ENCODE measurements around the gene LCNL1. TPM values are rescaled to one million over a fixed set of nuclear protein-coding genes. Genes with fewer than 3 reads are reported as not detected.

Gene LCNL1
- total and polyA plus RNA-seq, 10 of the 15 experiments (the other 5 are each of a cell fraction or from before 2014, with no cell fraction given) = not detected

GRCh38 chr9:136983167-136983566, 374 bp downstream of the LCNL1 start:
- Histone ChIP-seq H2AFZ (ENCODE audit: control insufficient read depth, low read depth, low read length) (no peak overlapping the region), H3K4me3 (no peak overlapping the region), H3K36me3 (ENCODE audit: control insufficient read depth in 2 of 2, insufficient read depth in 2 of 2, low read length in 1 of 2) (no peaks in the 10 kb centered on the region), H3K79me2 (ENCODE audit: control insufficient read depth, insufficient read depth, low read length) (no peaks in the 10 kb centered on the region), H3K27ac (ENCODE audit: control insufficient read depth, insufficient read depth) (no peak overlapping the region), H3K27me3 (replicated peaks in 1 of 2; ENCODE audit: control insufficient read depth in 2 of 2, insufficient read depth in 2 of 2, low read length in 1 of 2) (peaks cover 5 to 6% of the 10 kb centered on the region in 2 experiments), H3K4me2 (ENCODE audit: control insufficient read depth, insufficient read depth) (no peak overlapping the region), H3K4me1 (ENCODE audit: control insufficient read depth, insufficient read depth, low read length) (no peaks in the 10 kb centered on the region), H3K9ac (ENCODE audit: control insufficient read depth, insufficient read depth, low read length) (no peak overlapping the region), H3K9me3 (replicated peaks; ENCODE audit: control insufficient read depth, insufficient read depth, low read length) (no peaks in the 10 kb centered on the region), H4K20me1 (ENCODE audit: control insufficient read depth, insufficient read depth) (peaks cover 3% of the 10 kb centered on the region; the same call in 1 of the 2 replicates)
- CTCF ChIA-PET = no interaction called here
- RAD21 ChIA-PET (ENCODE audit: unreplicated experiment) = no interaction called here
- in situ Hi-C loops (cut with MboI) (no loop called here), intact Hi-C loops (cut with micrococcal nuclease; ENCODE audit: unreplicated experiment) (no loop called here)
- TF ChIP-seq PRDM15 (CRISPR knock-in tag; IDR thresholded peaks at IDR 0.05) (no peak), SIX5 (IDR thresholded peaks at IDR 0.05; ENCODE audit: low read depth, low read length, severe bottlenecking) (no peak), HDAC6 (IDR thresholded peaks at IDR 0.05; ENCODE audit: unreplicated experiment) (no peak), ZNF24 (IDR thresholded peaks at IDR 0.05) (no peak), FOXK2 (IDR thresholded peaks at IDR 0.05) (no peak)
- WGBS (ENCODE audit: insufficient coverage, insufficient replicate concordance, low lambda C conversion rate, missing lambda C conversion rate) = 20% methylated on average over 9 of the region's 9 CpGs
- ATAC-seq (no peak), FAIRE-seq (no peak), DNase-seq (ENCODE audit: low read depth, low spot score) (no peak)
- BruUV-seq (replicated peaks) = no TSS peak
- POLR2A ChIA-PET = no interaction called here
- SMC1A ChIA-PET (ENCODE audit: uncharacterized antibody, unreplicated experiment) = no interaction called here
